Stimulated activated naive B cell treated with anti-CD40 and anti-IgM and Interleukin-4, amounts not matched to agents 10 μg/mL and 1 μg/mL and 100 μg/mL, for 72 hours (primary cell): ENCODE data around the gene TALDO1.

Experiments used
- ATAC-seq, 2 donors: fragments of 150-1000 bp; cut with Tn5 transposase; replicated peaks; 2 replicates each; pipeline ENCODE4 v1.10.0; 2021; ENCODE audit warnings: moderate library complexity in 1 of 2
- DNase-seq: peaks from one replicate; pipeline ENCODE4 v3.0.0; 2021
- H3K27ac Mint-ChIP-seq: one replicate; pipeline ENCODE4 v1.8.0; 2022; ENCODE audit warnings: mild to moderate bottlenecking, mixed read lengths
- H3K27me3 Mint-ChIP-seq, 2 donors: one replicate each; pipeline ENCODE4 v1.8.0; 2022; ENCODE audit warnings: mixed read lengths in 2 of 2
- H3K36me3 Mint-ChIP-seq, 2 donors: one replicate each; pipeline ENCODE4 v1.8.0; 2022; ENCODE audit warnings: mixed read lengths in 2 of 2, mild to moderate bottlenecking in 1 of 2
- H3K4me1 Mint-ChIP-seq, 2 donors: one replicate each; pipeline ENCODE4 v1.8.0; 2022; ENCODE audit warnings: mixed read lengths in 2 of 2, mild to moderate bottlenecking in 1 of 2
- H3K4me3 Mint-ChIP-seq, 2 donors: one replicate each; pipeline ENCODE4 v1.8.0; 2022; ENCODE audit warnings: mild to moderate bottlenecking in 2 of 2, mixed read lengths in 2 of 2, moderate library complexity in 1 of 2
- H3K9me3 Mint-ChIP-seq, 2 donors: one replicate each; pipeline ENCODE4 v1.8.0; 2022; ENCODE audit warnings: mixed read lengths in 2 of 2, mild to moderate bottlenecking in 1 of 2

TALDO1 gene

DNA sequence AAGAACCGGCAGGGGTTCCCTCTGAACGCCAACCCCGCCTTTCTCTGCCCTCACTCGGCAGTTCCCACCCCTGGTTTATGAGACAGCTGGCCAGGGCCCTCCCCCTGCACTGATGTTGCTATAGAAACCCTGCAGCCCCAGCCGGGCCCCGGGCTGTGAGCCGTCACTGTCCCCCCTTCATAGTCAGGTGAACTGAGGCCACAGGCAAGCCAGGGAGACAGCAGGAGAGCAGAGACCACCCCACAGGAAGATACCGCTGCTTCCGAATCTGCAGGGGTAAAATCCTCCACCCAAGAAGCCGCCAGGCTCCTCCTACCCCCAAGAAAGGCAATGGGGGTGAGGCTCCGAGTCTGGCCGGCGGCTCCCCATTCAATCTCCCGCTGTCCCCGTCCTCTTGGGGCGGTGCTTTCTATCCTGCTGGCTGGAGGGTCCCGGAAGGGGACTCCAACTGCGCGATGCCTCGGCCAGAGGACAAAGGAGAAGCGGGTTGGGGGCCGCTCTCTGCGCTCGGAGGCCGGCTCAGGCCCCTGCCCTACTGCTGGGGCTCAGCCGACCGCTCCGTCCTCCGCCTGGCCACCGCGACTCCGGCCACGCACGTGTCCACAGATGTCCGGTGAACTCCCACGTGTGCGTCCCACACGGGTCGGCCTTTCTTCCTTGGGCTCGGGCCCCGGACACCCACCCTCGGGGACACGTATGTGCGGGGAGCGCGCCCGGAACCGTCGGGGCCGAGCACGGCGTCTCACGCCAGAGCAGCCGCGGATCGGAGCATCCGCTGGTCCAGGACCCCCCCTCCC, 50.2 kb downstream of the TALDO1 start:
- H3K9me3 Mint-ChIP-seq: no peaks in the 10 kb centered on the region
- peak overlapping the region; percentile 93 for H3K27ac Mint-ChIP-seq

GRCh38 chr11:798093-798713, 50.9 kb downstream of the TALDO1 start, which contains the start of gene SLC25A22:
SLC25A22 (minus strand) TSS chr11:798281; CDS start chr11:795006, 3,275 bp downstream.
- Mint-ChIP-seq H3K36me3 (peaks cover 8 to 28% of the 10 kb centered on the region in 2 donors), H3K27ac (peak within 1 kb of the TSS; percentile 93), H3K27me3 (no peaks in the 10 kb centered on the region), H3K9me3 (no peaks in the 10 kb centered on the region), H3K4me3 (peak within 1 kb of the TSS; percentile 88 to 89), H3K4me1 (peaks cover 8 to 26% of the 10 kb centered on the region in 2 donors)
- peak; percentile 66 to 72 for ATAC-seq
- DNase-seq: peak; percentile 84

More for the DNA sequence above, 50.2 kb downstream of the TALDO1 start:
- Mint-ChIP-seq H3K27me3 (no peaks in the 10 kb centered on the region), H3K36me3 (peaks cover 11 to 34% of the 10 kb centered on the region in 2 donors), H3K4me1 (peaks cover 8 to 26% of the 10 kb centered on the region in 2 donors), H3K4me3 (peak overlapping the region; percentile 88 to 89)
- ATAC-seq: peak; percentile 65 to 73
- DNase-seq: peak; percentile 75

DNA sequence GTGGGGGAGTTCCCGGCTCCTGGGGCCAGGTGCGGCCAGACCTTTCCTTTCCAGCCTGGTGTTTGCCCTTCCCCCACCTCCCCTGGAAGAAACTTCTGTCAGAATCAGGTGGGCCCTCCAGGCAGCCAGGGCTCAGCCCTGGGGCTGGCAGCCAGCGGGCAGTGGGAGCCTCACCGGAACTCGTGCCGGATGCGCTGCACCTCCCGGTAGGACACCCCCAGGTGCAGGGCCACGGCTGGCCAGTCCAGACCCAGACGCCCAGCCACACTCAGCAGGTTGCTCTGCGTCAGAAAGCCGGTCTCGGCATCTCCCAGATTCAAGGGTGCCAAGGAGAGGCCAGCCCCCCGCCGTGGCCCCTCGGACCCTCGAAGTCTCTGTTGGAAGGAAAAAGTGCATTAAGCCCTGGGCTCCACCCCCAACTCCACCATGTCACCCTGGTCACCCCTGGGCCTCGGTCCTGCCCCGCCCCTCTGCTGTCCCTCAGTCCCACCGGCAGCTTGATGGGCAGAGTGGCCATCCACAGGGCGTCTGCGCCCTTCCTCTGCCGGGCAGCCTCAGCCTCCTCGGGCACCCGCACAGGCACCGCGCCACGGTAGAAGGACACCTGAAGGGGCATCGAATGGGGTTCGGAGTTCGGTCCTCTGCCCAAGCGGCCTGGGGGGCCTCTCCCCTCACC, 52.5 kb downstream of the TALDO1 start:
- no peak overlapping the region for H3K27ac Mint-ChIP-seq
- ATAC-seq (no peak), DNase-seq (no peak)
- peaks cover 4 to 19% of the 10 kb centered on the region in 2 donors for H3K36me3 Mint-ChIP-seq
- no peak overlapping the region for H3K4me3 Mint-ChIP-seq
- H3K27me3 Mint-ChIP-seq: no peaks in the 10 kb centered on the region
- H3K9me3 Mint-ChIP-seq: no peaks in the 10 kb centered on the region
- H3K4me1 Mint-ChIP-seq: peaks cover 13 to 38% of the 10 kb centered on the region in 2 donors

- ATAC-seq (no peak), DNase-seq (no peak)
- Mint-ChIP-seq H3K4me3 (no peak overlapping the region), H3K4me1 (peaks cover 13 to 35% of the 10 kb centered on the region in 2 donors), H3K36me3 (peaks cover 4 to 19% of the 10 kb centered on the region in 2 donors), H3K9me3 (no peaks in the 10 kb centered on the region), H3K27me3 (no peaks in the 10 kb centered on the region), H3K27ac (no peak overlapping the region)
These were observed 53.2 kb downstream of the TALDO1 start for GRCh38 chr11:800473-800872.

- H3K27me3 Mint-ChIP-seq: no peaks in the 10 kb centered on the region
- H3K4me3 Mint-ChIP-seq: peak overlapping the region; percentile 32 to 38
These were observed 54.0 kb downstream of the TALDO1 start for GRCh38 chr11:801097-801780.

GRCh38 chr11:802018-802617, 54.9 kb downstream of the TALDO1 start:
- H3K4me1 Mint-ChIP-seq: peaks cover 11 to 22% of the 10 kb centered on the region in 2 donors
- no peaks in the 10 kb centered on the region for H3K27me3 Mint-ChIP-seq
- DNase-seq: no peak
- peaks cover 2 to 14% of the 10 kb centered on the region in 2 donors for H3K36me3 Mint-ChIP-seq
- H3K9me3 Mint-ChIP-seq: no peaks in the 10 kb centered on the region
- H3K4me3 Mint-ChIP-seq: no peak overlapping the region
- no peak for ATAC-seq
- H3K27ac Mint-ChIP-seq: no peak overlapping the region

More at GRCh38 chr11:801097-801780, 54.0 kb downstream of the TALDO1 start:
- no peaks in the 10 kb centered on the region for H3K9me3 Mint-ChIP-seq
- DNase-seq: no peak
- H3K4me1 Mint-ChIP-seq: peaks cover 13 to 27% of the 10 kb centered on the region in 2 donors
- peaks cover 4 to 14% of the 10 kb centered on the region in 2 donors for H3K36me3 Mint-ChIP-seq
- no peak overlapping the region for H3K27ac Mint-ChIP-seq
- ATAC-seq: no peak

- H3K36me3 Mint-ChIP-seq: peaks cover 2 to 16% of the 10 kb centered on the region in 2 donors
- peak overlapping the region in 1 of 2 donors; percentile 25 for H3K4me3 Mint-ChIP-seq
- ATAC-seq (no peak), DNase-seq (no peak)
- H3K27me3 Mint-ChIP-seq: no peaks in the 10 kb centered on the region
- H3K4me1 Mint-ChIP-seq: peaks cover 12 to 24% of the 10 kb centered on the region in 2 donors
- no peaks in the 10 kb centered on the region for H3K9me3 Mint-ChIP-seq
- no peak overlapping the region for H3K27ac Mint-ChIP-seq
These were observed 55.6 kb downstream of the TALDO1 start for GRCh38 chr11:802693-803466.

GRCh38 chr11:803467-803742, 56.1 kb downstream of the TALDO1 start:
- ATAC-seq (no peak), DNase-seq (no peak)
- peaks cover 2 to 18% of the 10 kb centered on the region in 2 donors for H3K36me3 Mint-ChIP-seq
- H3K9me3 Mint-ChIP-seq: no peaks in the 10 kb centered on the region
- H3K27me3 Mint-ChIP-seq: no peaks in the 10 kb centered on the region
- peak overlapping the region in 1 of 2 donors; percentile 82 for H3K4me3 Mint-ChIP-seq
- H3K27ac Mint-ChIP-seq: no peak overlapping the region
- H3K4me1 Mint-ChIP-seq: peaks cover 13 to 29% of the 10 kb centered on the region in 2 donors

DNA sequence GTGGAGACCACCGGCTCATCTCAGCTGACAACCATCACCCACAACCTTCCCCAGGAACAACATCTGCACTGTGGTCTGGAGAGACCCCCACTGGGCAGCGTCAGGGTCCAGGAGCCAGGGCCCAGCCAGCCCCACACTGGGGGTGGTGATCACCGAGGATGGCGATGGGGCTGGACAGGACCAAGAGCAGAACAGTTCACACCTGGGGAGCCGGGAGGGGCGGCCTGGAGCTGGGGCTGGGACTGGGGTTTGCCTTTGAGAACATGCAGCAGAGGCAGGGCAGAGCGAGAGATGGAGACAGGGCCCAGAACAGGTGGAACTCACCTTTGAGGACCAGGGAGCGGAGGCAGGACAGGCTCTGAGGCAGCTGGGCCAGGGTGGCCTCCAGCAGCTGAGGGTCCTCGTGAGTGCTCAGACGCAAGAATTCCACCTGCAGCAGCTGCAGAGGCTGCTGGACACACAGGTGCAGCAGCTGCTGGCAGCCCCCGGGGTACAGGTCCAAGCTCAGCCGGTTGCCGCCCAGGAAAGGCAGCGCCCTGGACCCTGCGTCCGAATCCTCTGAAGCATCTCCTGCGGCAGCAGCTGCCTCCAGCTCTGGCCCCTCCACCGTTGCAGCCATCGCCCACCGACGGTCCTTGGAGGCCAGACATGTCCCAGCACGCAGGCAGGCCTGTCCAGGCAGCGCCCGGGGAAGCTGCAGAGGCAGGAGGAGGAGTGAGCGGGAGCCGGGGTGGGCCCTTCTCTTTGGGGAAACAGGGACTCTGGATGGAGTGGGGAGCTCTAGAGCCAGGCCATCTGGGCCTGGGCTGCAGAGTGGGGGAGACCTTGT, 56.7 kb downstream of the TALDO1 start:
- H3K36me3 Mint-ChIP-seq: peaks cover 2 to 21% of the 10 kb centered on the region in 2 donors
- peak overlapping the region; percentile 82 to 83 for H3K4me3 Mint-ChIP-seq
- ATAC-seq (no peak), DNase-seq (no peak)
- peak overlapping the region; percentile 37 for H3K27ac Mint-ChIP-seq
- H3K27me3 Mint-ChIP-seq: no peaks in the 10 kb centered on the region
- H3K4me1 Mint-ChIP-seq: peaks cover 15 to 35% of the 10 kb centered on the region in 2 donors
- H3K9me3 Mint-ChIP-seq: no peaks in the 10 kb centered on the region

- peak overlapping the region; percentile 82 to 83 for H3K4me3 Mint-ChIP-seq
- no peaks in the 10 kb centered on the region for H3K9me3 Mint-ChIP-seq
- peaks cover 5 to 22% of the 10 kb centered on the region in 2 donors for H3K36me3 Mint-ChIP-seq
- H3K4me1 Mint-ChIP-seq: peaks cover 16 to 36% of the 10 kb centered on the region in 2 donors
- ATAC-seq: no peak
- H3K27me3 Mint-ChIP-seq: no peaks in the 10 kb centered on the region
- peak overlapping the region; percentile 47 for H3K27ac Mint-ChIP-seq
- DNase-seq: no peak
These were observed 57.3 kb downstream of the TALDO1 start for GRCh38 chr11:804599-804964.

DNA sequence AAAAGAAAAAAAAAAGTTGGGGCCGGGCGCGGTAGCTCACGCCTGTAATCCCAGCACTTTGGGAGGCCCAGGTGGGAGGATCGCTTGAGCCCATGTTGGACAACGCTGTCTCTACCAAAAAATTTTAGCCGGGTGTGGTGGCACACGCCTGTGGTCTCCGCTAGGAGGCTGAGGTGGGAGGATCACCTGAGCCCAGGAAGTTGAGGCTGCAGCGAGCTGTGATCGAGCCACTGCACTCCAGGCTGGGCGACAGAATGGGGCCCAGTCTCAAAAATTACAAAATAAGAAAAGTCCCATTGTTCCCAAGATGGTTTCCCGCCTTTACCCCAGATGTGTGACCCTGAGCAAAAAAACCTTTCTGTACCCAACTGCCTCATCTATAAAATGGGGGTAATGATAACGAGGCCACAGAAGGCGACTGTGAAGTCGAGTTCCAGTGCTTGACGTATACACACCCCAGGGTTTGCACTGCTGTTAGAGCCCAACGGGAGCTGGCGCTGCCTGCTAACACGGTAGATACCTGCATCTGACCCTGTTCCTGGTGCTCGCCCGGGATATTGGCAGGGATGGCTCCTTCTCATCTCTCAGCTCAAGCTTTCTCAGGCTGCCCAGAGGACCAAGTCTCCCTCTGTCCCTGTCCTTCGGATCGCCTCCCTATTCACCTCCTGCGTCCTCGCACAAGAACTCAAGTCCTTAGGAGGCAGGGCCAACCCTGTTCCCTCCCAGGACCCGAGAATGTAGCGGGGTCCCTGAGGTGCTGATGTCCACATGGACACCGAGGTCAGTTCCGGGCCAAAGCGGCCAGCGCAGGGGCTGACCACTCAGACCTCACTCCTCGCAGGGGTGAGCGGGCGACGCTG, 61.4 kb downstream of the TALDO1 start:
- ATAC-seq: peak in 1 of 2 donors; percentile 0
- H3K36me3 Mint-ChIP-seq: peaks cover 28 to 41% of the 10 kb centered on the region in 2 donors
- peaks cover 37 to 59% of the 10 kb centered on the region in 2 donors for H3K4me1 Mint-ChIP-seq
- no peaks in the 10 kb centered on the region for H3K9me3 Mint-ChIP-seq
- peak overlapping the region; percentile 91 to 97 for H3K4me3 Mint-ChIP-seq
- DNase-seq: no peak
- peak overlapping the region; percentile 99 for H3K27ac Mint-ChIP-seq
- H3K27me3 Mint-ChIP-seq: no peaks in the 10 kb centered on the region
